ENCODE data around the gene MYL1.

Gene MYL1

GRCh38 chr2:210264282-210264681 lies 50.7 kb downstream of the MYL1 start:
- DNase-seq (ENCODE audit: low read depth): no peak

- DNase-seq (ENCODE audit: low read depth): no peak
These were observed 51.1 kb downstream of the MYL1 start for GRCh38 chr2:210263841-210264240.

GRCh38 chr2:210262036-210262435 lies 52.9 kb downstream of the MYL1 start:
- no peak for DNase-seq (ENCODE audit: low read depth)

- no peak for DNase-seq (ENCODE audit: low read depth)
These were observed 55.3 kb downstream of the MYL1 start for GRCh38 chr2:210259687-210260086.

GRCh38 chr2:210252699-210253606 lies 62.0 kb downstream of the MYL1 start:
- no peak for DNase-seq (ENCODE audit: low read depth)

GRCh38 chr2:210250622-210251021 lies 64.4 kb downstream of the MYL1 start:
- DNase-seq (ENCODE audit: low read depth): no peak
